ENCODE data around the gene PTPRE. TPM values are rescaled to one million over a fixed set of nuclear protein-coding genes. Genes with fewer than 3 reads are reported as not detected.

Gene PTPRE
- total RNA-seq, 4 donors from 2014 or later = 10.2 to 46.8 (median 28.8) TPM

DNA sequence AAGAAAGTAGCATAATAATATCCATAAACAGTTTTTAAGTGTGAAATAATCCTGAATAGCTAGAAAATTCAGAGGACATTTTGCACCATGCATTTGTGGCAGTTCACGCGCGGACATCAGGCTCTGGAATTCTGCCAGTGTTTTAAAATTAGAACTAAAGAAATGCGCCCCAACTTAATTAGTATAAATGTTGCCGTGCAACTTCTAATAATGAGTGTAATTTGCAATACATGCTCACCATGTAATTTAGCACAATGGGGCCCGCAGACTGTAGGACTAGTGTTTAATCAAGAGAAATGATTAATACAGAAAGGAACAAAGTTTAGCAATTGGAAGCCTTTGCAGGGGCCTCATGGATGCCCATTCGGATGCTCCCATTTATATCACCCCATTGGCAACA, 96.6 kb downstream of the PTPRE start:
- peaks cover 1% of the 10 kb centered on the region for H3K27me3 ChIP-seq
- TF ChIP-seq, protein P1, sequence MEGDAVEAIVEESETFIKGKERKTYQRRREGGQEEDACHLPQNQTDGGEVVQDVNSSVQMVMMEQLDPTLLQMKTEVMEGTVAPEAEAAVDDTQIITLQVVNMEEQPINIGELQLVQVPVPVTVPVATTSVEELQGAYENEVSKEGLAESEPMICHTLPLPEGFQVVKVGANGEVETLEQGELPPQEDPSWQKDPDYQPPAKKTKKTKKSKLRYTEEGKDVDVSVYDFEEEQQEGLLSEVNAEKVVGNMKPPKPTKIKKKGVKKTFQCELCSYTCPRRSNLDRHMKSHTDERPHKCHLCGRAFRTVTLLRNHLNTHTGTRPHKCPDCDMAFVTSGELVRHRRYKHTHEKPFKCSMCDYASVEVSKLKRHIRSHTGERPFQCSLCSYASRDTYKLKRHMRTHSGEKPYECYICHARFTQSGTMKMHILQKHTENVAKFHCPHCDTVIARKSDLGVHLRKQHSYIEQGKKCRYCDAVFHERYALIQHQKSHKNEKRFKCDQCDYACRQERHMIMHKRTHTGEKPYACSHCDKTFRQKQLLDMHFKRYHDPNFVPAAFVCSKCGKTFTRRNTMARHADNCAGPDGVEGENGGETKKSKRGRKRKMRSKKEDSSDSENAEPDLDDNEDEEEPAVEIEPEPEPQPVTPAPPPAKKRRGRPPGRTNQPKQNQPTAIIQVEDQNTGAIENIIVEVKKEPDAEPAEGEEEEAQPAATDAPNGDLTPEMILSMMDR (IDR thresholded peaks at IDR 0.05) = no peak
- TF ChIP-seq POLR2AphosphoS5 (IDR thresholded peaks at IDR 0.05) = no peak
- no peak for TF ChIP-seq EP300 (IDR thresholded peaks at IDR 0.05)
- TF ChIP-seq POLR2A (IDR thresholded peaks at IDR 0.05) = no peak
- H3K27ac ChIP-seq = no peak overlapping the region
- no peaks in the 10 kb centered on the region for H3K36me3 ChIP-seq
- H3K9me3 ChIP-seq = no peaks in the 10 kb centered on the region
- peak in 1 of 2 donors; percentile 24 for DNase-seq (ENCODE audit: low spot score in 2 of 2)
- no peaks in the 10 kb centered on the region for H3K4me1 ChIP-seq
- WGBS = 51% methylated on average over 7 of the region's 7 CpGs
- H3K4me3 ChIP-seq = no peak overlapping the region

DNA sequence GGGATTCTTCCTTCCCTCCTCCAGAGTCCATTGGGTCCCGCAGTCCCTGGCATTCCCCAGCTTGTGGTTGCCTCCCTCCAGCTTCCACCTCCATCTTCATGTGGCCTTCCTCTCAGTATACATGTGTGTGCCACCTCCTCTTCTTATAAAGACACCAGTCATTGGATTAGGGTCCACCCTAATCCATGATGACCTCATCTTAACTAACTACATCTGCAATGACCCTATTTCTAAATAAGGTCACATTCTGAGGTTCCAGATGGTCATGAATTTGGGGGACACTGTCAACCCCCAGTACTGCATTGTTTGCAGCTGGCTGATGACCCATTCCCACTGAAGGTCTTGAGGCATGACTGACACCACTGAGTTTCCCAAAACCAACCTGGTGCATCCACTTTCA, 99.0 kb downstream of the PTPRE start:
- no peaks in the 10 kb centered on the region for H3K36me3 ChIP-seq
- TF ChIP-seq POLR2A (IDR thresholded peaks at IDR 0.05) (no peak), EP300 (IDR thresholded peaks at IDR 0.05) (no peak), POLR2AphosphoS5 (IDR thresholded peaks at IDR 0.05) (no peak)
- TF ChIP-seq, protein P1 (IDR thresholded peaks at IDR 0.05) = no peak
- no peaks in the 10 kb centered on the region for H3K4me1 ChIP-seq
- DNase-seq (ENCODE audit: low spot score in 2 of 2) = no peak
- WGBS = 73% methylated on average over 1 of the region's 1 CpG
- H3K27ac ChIP-seq = no peak overlapping the region
- H3K4me3 ChIP-seq = no peak overlapping the region
- H3K27me3 ChIP-seq = peaks cover 4% of the 10 kb centered on the region
- H3K9me3 ChIP-seq = no peaks in the 10 kb centered on the region

DNA sequence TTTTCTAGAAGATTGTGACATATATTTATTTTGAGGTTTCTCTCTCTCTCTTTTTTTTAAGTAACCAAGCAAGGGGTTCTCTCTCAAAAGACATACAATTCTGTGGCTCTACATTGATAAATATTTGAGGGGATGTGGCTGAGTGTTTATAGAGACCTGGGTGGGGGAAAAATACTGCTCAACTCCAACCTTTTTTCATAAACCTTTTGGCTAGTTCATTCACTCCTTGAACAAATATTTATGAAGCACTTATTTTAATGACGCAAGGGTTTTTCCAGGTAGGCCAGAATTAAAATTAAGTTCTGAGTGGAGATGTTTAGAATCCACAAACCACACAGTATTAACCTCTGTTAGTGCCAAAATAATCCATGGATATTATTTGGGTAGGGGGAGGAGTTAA, 100.2 kb downstream of the PTPRE start:
- no peak overlapping the region for H3K27ac ChIP-seq
- no peak overlapping the region for H3K4me3 ChIP-seq
- H3K9me3 ChIP-seq = no peaks in the 10 kb centered on the region
- WGBS = 97% methylated on average over 1 of the region's 1 CpG
- no peak for TF ChIP-seq EP300 (IDR thresholded peaks at IDR 0.05)
- TF ChIP-seq POLR2AphosphoS5 (IDR thresholded peaks at IDR 0.05) = no peak
- TF ChIP-seq POLR2A (IDR thresholded peaks at IDR 0.05) = no peak
- TF ChIP-seq, protein P1 (IDR thresholded peaks at IDR 0.05) = no peak
- H3K4me1 ChIP-seq = peaks cover 8% of the 10 kb centered on the region
- H3K27me3 ChIP-seq = peaks cover 4% of the 10 kb centered on the region
- DNase-seq (ENCODE audit: low spot score in 2 of 2) = no peak
- H3K36me3 ChIP-seq = no peaks in the 10 kb centered on the region

DNA sequence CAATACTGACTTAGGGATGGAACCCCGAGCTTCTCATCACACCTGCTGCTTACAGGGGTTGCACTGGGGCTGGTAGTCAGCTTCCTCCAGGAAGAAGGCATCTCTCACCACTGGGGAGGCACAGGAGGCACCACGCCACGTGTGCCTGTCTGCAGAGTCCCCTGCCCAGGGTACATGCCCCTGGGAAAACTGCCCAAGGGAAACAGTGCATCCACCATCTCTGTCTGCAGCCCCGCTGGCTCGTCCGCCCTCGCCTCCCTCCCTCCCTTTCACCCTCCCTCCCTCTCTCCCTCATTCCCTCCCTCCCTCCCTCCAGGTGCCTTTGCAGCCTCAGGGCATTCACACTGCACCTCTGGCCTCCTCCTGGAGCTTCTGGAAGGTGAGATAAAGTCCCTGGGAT, 101.1 kb downstream of the PTPRE start:
- Histone ChIP-seq H3K27me3 (peaks cover 4% of the 10 kb centered on the region), H3K27ac (no peak overlapping the region), H3K36me3 (no peaks in the 10 kb centered on the region), H3K9me3 (no peaks in the 10 kb centered on the region), H3K4me3 (no peak overlapping the region), H3K4me1 (peaks cover 8% of the 10 kb centered on the region)
- TF ChIP-seq, protein P1 (IDR thresholded peaks at IDR 0.05) = no peak
- TF ChIP-seq EP300 (IDR thresholded peaks at IDR 0.05) (no peak), POLR2AphosphoS5 (IDR thresholded peaks at IDR 0.05) (no peak), POLR2A (IDR thresholded peaks at IDR 0.05) (no peak)
- 49% methylated on average over 6 of the region's 7 CpGs for WGBS
- peak in 1 of 2 donors; percentile 21 for DNase-seq (ENCODE audit: low spot score in 2 of 2)

DNA sequence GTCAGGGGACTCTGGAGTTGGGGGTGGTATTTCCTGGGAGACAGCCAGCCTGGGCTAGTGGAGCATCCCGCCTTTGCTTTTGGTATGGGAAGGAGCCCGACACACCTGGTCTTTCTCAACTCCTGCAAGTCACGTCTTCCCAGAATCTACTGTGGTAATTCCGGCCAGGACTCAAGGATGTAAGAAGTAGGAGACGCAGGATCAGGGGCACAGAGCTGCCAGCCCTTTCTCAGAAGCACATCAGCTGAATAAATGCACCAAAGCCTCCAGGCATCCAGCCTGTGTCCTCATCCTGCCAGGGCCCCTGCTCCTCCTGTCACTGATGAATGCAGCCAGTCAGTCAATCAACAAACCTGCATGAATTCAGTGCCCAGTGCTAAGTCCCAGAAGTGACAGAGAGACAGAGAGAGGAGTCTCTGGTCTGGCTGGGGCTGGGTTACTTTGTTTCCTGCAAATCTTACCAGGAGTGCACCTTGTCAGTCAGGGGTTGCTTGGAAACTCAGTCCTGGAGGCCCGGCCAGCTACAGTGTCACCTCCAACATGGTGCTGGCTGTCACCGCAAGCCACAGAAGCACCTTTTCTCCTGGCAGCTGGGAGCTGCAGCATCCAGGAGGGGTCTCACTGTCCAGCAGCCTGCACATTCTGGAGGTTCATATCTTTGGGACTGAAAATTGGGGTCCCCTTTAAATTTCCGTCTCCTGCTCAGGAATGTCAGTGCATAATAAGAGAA, 101.8 kb downstream of the PTPRE start:
- Histone ChIP-seq H3K9me3 (no peaks in the 10 kb centered on the region), H3K27me3 (peaks cover 4% of the 10 kb centered on the region), H3K4me3 (no peak overlapping the region), H3K36me3 (no peaks in the 10 kb centered on the region), H3K4me1 (peaks cover 8% of the 10 kb centered on the region), H3K27ac (no peak overlapping the region)
- WGBS = 75% methylated on average over 8 of the region's 8 CpGs
- TF ChIP-seq, protein P1 (IDR thresholded peaks at IDR 0.05) = no peak
- TF ChIP-seq EP300 (IDR thresholded peaks at IDR 0.05) (no peak), POLR2A (IDR thresholded peaks at IDR 0.05) (no peak), POLR2AphosphoS5 (IDR thresholded peaks at IDR 0.05) (no peak)
- peak in 1 of 2 donors; percentile 46 for DNase-seq (ENCODE audit: low spot score in 2 of 2)
